GM10248 (cell line): ENCODE results near the gene TMEM154.

Source experiments
- CTCF ChIA-PET: fragments of 300-600 bp; sonication (Branson Sonifier 250); formaldehyde crosslinking; extraction: SDS; loops from one replicate; lab custom pipeline; 2021; ENCODE audit warnings: antibody characterized with exemption; lab: Yijun Ruan, JAX
- POLR2A ChIA-PET: fragments of 350-650 bp; sonication (Branson Sonifier 250); formaldehyde crosslinking; extraction: SDS; loops from one replicate; lab custom pipeline; 2020; ENCODE audit warnings: antibody characterized with exemption; lab: Yijun Ruan, JAX
- DNase-seq: peaks from one replicate; pipeline ENCODE4 v3.0.0; 2012; ENCODE audit errors: extremely low spot score
- CTCF ChIP-seq: IDR thresholded peaks from 2 replicates; pipeline ENCODE4 v1.5.1; 2012; ENCODE audit warnings: mild to moderate bottlenecking, low read depth; ENCODE audit errors: extremely low read depth, missing control alignments, control extremely low read depth

The TMEM154 gene

GRCh38 chr4:152599095-152599494 lies 80.7 kb downstream of the TMEM154 start:
- CTCF ChIA-PET = interaction anchor here (1.1 to 1.8 kb wide), 3 partner anchors 10 to 45 kb away, joined by 3 to 5 read pairs (median 4); no protein-coding TSS in a partner anchor
- no peak for TF ChIP-seq CTCF
- no peak for DNase-seq
- POLR2A ChIA-PET = no interaction called here

- DNase-seq = no peak
- ChIA-PET CTCF (interaction anchor here (1.1 to 1.8 kb wide), 3 partner anchors 9 to 44 kb away, joined by 3 to 5 read pairs (median 4); no protein-coding TSS in a partner anchor), POLR2A (no interaction called here)
- no peak for TF ChIP-seq CTCF
Measured at GRCh38 chr4:152598454-152598853, 81.3 kb downstream of the TMEM154 start.

- ChIA-PET POLR2A (no interaction called here), CTCF (interaction anchor here (1.0 to 2.0 kb wide), 7 partner anchors 15 to 94 kb away, joined by 3 to 9 read pairs (median 4); no protein-coding TSS in a partner anchor)
- no peak for DNase-seq
- TF ChIP-seq CTCF = no peak
Measured at GRCh38 chr4:152594978-152595925, 84.5 kb downstream of the TMEM154 start.

GRCh38 chr4:152594057-152594456 lies 85.7 kb downstream of the TMEM154 start:
- no peak for TF ChIP-seq CTCF
- DNase-seq = no peak
- CTCF ChIA-PET = no interaction called here
- POLR2A ChIA-PET = no interaction called here

GRCh38 chr4:152591876-152592275 lies 87.9 kb downstream of the TMEM154 start:
- CTCF ChIA-PET = interaction anchor here (1.2 kb wide), 1 partner anchor 19 kb away, joined by 3 read pairs; no protein-coding TSS in a partner anchor
- no peak for DNase-seq
- POLR2A ChIA-PET = no interaction called here
- TF ChIP-seq CTCF = no peak

- ChIA-PET CTCF (interaction anchor here (1.2 to 4.5 kb wide), 4 partner anchors 14 to 46 kb away, joined by 3 to 24 read pairs (median 5); no protein-coding TSS in a partner anchor), POLR2A (no interaction called here)
- no peak for TF ChIP-seq CTCF
- DNase-seq = peak; percentile 29
Measured at GRCh38 chr4:152591396-152591795, 88.4 kb downstream of the TMEM154 start.
